HG02852 (cell line): ENCODE data around the gene ADGRE2.

Source experiments
- ATAC-seq: cut with Tn5 transposase; IDR thresholded peaks from one replicate; pipeline ENCODE4 v1.9.1; 2021; ENCODE audit warnings: mild to moderate bottlenecking, moderate library complexity; ENCODE audit not compliant: unreplicated experiment

Gene ADGRE2

GRCh38 chr19:14748601-14749000, 29.8 kb downstream of the ADGRE2 start:
- ATAC-seq, result no peak

- ATAC-seq, result no peak
Observed at GRCh38 chr19:14746886-14747285, 31.5 kb downstream of the ADGRE2 start.

- ATAC-seq, result no peak
Observed at GRCh38 chr19:14735915-14736314, 42.4 kb downstream of the ADGRE2 start.

- no peak for ATAC-seq
Observed at GRCh38 chr19:14733574-14733973, 44.8 kb downstream of the ADGRE2 start.

GRCh38 chr19:14732510-14732909, 45.9 kb downstream of the ADGRE2 start:
- ATAC-seq, result no peak

- no peak for ATAC-seq
Observed at GRCh38 chr19:14731200-14731599, 47.2 kb downstream of the ADGRE2 start.

- ATAC-seq, result no peak
Observed at GRCh38 chr19:14728595-14728994, 49.8 kb downstream of the ADGRE2 start.

- ATAC-seq, result no peak
Observed at GRCh38 chr19:14722127-14722526, 56.2 kb downstream of the ADGRE2 start.

GRCh38 chr19:14719162-14719561, 59.2 kb downstream of the ADGRE2 start:
- no peak for ATAC-seq

- ATAC-seq, result no peak
Observed at GRCh38 chr19:14718522-14719116, 59.7 kb downstream of the ADGRE2 start.

- no peak for ATAC-seq
Observed at GRCh38 chr19:14715841-14716240, 62.5 kb downstream of the ADGRE2 start.

GRCh38 chr19:14704450-14704849, 73.9 kb downstream of the ADGRE2 start:
- no peak for ATAC-seq

GRCh38 chr19:14703833-14704232, 74.5 kb downstream of the ADGRE2 start:
- no peak for ATAC-seq

GRCh38 chr19:14700711-14701375, 77.5 kb downstream of the ADGRE2 start:
- ATAC-seq, result no peak

- ATAC-seq, result no peak
Observed at GRCh38 chr19:14699641-14700040, 78.7 kb downstream of the ADGRE2 start.

GRCh38 chr19:14695471-14695870, 82.9 kb downstream of the ADGRE2 start:
- no peak for ATAC-seq

- no peak for ATAC-seq
Observed at GRCh38 chr19:14694641-14695266, 83.6 kb downstream of the ADGRE2 start.

- peak; percentile 85 for ATAC-seq
Observed at GRCh38 chr19:14689598-14690503, 88.5 kb downstream of the ADGRE2 start, which contains the start of gene ZNF333. TSS of gene ZNF333 (plus strand) at chr19:14690048. CDS start at chr19:14693492, 3,444 bp downstream.

GRCh38 chr19:14686411-14686810, 91.9 kb downstream of the ADGRE2 start:
- no peak for ATAC-seq

GRCh38 chr19:14683439-14683838, 94.9 kb downstream of the ADGRE2 start:
- ATAC-seq, result no peak
